HFFc6 (cell line): ENCODE results near the gene BRD1. TPM values are rescaled to one million over a fixed set of nuclear protein-coding genes. Genes with fewer than 3 reads are reported as not detected.

ENCODE experiments used
- DNase-seq: peaks from one replicate; pipeline ENCODE4 v3.0.0-alpha.2; 2018
- H3K27ac Mint-ChIP-seq: 2 replicates; pipeline ENCODE4 v1.8.0; 2020; ENCODE audit warnings: mild to moderate bottlenecking, mixed read lengths
- H3K27me3 Mint-ChIP-seq: 2 replicates; pipeline ENCODE4 v1.8.0; 2021; ENCODE audit warnings: mild to moderate bottlenecking, moderate library complexity, mixed read lengths; ENCODE audit not compliant: insufficient read depth
- H3K36me3 Mint-ChIP-seq: 2 replicates; pipeline ENCODE4 v1.8.0; 2021; ENCODE audit warnings: low read depth, mixed read lengths
- H3K4me1 Mint-ChIP-seq: 2 replicates; pipeline ENCODE4 v1.8.0; 2020; ENCODE audit warnings: low read depth, mixed read lengths
- H3K4me3 Mint-ChIP-seq: 2 replicates; pipeline ENCODE4 v1.8.0; 2020; ENCODE audit warnings: mild to moderate bottlenecking, moderate library complexity, mixed read lengths
- H3K9me3 Mint-ChIP-seq: 2 replicates; pipeline ENCODE4 v1.8.0; 2020; ENCODE audit warnings: mild to moderate bottlenecking, mixed read lengths
- CTCF ChIP-seq: fragments of 200-600 bp; sonication (generic); IDR thresholded peaks from 2 replicates; pipeline ENCODE4 v1.5.0; 2021; ENCODE audit warnings: antibody characterized with exemption, mild to moderate bottlenecking
- total RNA-seq, 6 experiments: library from RNA; stranded (reverse); fragmentation: NEBNext Ultra II Directional; extraction: Animal tissue kit (Norgen Biotek cat#: 25700); gene quantifications; 2 replicates in 1 of 6; 3 replicates in 5 of 6; pipeline ENCODE4 v1.2.3, GENCODE V29; 2021

Gene BRD1
- total RNA-seq, 6 experiments from 2014 or later: 17.2 to 20.8 (median 18.1) TPM

GRCh38 chr22:49727191-49727880 is 100.3 kb downstream of the BRD1 start:
- no peak for TF ChIP-seq CTCF
- H3K4me3 Mint-ChIP-seq: no peak overlapping the region
- no peak for DNase-seq
- peaks cover 22% of the 10 kb centered on the region; the same call in 1 of the 2 replicates for H3K9me3 Mint-ChIP-seq
- no peak overlapping the region for H3K27ac Mint-ChIP-seq
- no peaks in the 10 kb centered on the region for H3K4me1 Mint-ChIP-seq
- no peaks in the 10 kb centered on the region for H3K36me3 Mint-ChIP-seq
- H3K27me3 Mint-ChIP-seq: peaks cover 26% of the 10 kb centered on the region

DNA sequence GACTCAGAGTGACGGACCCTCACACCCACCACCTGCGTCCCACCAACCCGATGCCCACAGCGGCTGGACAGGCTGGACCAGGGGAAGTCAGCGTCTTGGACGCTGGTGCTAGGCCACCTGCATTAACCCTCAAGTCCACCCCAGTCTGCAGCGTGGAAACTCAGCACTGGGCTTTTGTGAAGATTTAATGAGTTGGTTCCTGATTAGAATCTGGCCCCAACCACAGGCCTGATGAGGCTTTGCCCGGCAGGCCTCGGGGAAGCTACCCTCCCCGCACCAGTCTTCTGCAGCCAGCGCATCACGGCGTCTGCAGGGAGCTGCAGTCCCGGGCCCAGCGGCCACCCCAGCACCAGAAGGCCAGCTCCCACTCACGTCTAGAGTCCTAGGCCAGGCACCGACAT is 101.0 kb downstream of the BRD1 start:
- peaks cover 16% of the 10 kb centered on the region; the same call in 1 of the 2 replicates for H3K9me3 Mint-ChIP-seq
- DNase-seq: no peak
- TF ChIP-seq CTCF: no peak
- no peak overlapping the region for H3K4me3 Mint-ChIP-seq
- no peak overlapping the region for H3K27ac Mint-ChIP-seq
- no peaks in the 10 kb centered on the region for H3K4me1 Mint-ChIP-seq
- no peaks in the 10 kb centered on the region for H3K36me3 Mint-ChIP-seq
- peaks cover 26% of the 10 kb centered on the region for H3K27me3 Mint-ChIP-seq

GRCh38 chr22:49726022-49726681 is 101.5 kb downstream of the BRD1 start:
- DNase-seq: no peak
- H3K4me3 Mint-ChIP-seq: no peak overlapping the region
- H3K36me3 Mint-ChIP-seq: no peaks in the 10 kb centered on the region
- TF ChIP-seq CTCF: no peak
- H3K27me3 Mint-ChIP-seq: peaks cover 25% of the 10 kb centered on the region
- H3K27ac Mint-ChIP-seq: no peak overlapping the region
- no peaks in the 10 kb centered on the region for H3K4me1 Mint-ChIP-seq
- peaks cover 16% of the 10 kb centered on the region; the same call in 1 of the 2 replicates for H3K9me3 Mint-ChIP-seq

DNA sequence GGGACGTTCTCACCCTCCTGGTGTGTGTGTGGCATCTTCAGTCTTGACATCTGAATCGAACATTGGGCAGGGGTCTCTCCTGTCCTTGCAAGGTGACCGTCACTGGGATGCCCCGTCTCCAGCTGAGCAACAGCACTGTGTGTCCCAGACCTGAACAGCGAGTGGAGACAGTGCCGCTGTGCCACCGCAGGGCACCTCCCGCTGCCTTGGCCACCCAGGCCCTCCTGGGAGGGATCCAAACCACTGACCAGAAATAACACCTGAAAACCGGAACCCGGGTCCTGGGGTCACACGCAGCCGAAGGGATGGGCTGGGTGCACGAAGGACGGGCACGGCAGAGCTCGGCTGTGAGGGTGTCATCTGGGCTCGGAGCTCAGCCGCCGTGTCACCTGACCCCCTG is 102.2 kb downstream of the BRD1 start:
- Mint-ChIP-seq H3K36me3 (no peaks in the 10 kb centered on the region), H3K9me3 (peaks cover 14% of the 10 kb centered on the region; the same call in 1 of the 2 replicates), H3K4me3 (no peak overlapping the region), H3K27me3 (peaks cover 21% of the 10 kb centered on the region), H3K27ac (no peak overlapping the region), H3K4me1 (no peaks in the 10 kb centered on the region)
- no peak for TF ChIP-seq CTCF
- DNase-seq: no peak

GRCh38 chr22:49724893-49725489 is 102.7 kb downstream of the BRD1 start:
- no peak overlapping the region for H3K4me3 Mint-ChIP-seq
- H3K9me3 Mint-ChIP-seq: peaks cover 9% of the 10 kb centered on the region; the same call in 1 of the 2 replicates
- H3K27me3 Mint-ChIP-seq: peaks cover 23% of the 10 kb centered on the region
- H3K36me3 Mint-ChIP-seq: no peaks in the 10 kb centered on the region
- no peak for DNase-seq
- TF ChIP-seq CTCF: peak; percentile 60
- no peak overlapping the region for H3K27ac Mint-ChIP-seq
- H3K4me1 Mint-ChIP-seq: no peaks in the 10 kb centered on the region
